SK-N-SH (cell line): ENCODE measurements around the gene SLC36A4.
"Not testable (repeated sequence)": the region's sequence is repeated elsewhere in the genome, so short reads cannot be mapped to it uniquely, and the experiment has no call there.

Experiments used
- CTCF ChIP-seq: fragments of 200-600 bp; sonication (generic); IDR thresholded peaks from 2 replicates; pipeline ENCODE4 v1.6.1; 2017; ENCODE audit warnings: antibody characterized with exemption, mild to moderate bottlenecking, moderate library complexity
- ELF1 ChIP-seq: IDR thresholded peaks from 2 replicates; pipeline ENCODE4 v1.4.0; 2012
- EP300 ChIP-seq, 2 experiments: IDR thresholded peaks; 2 replicates each; pipeline versions ENCODE4 v1.4.0 to v1.6.1; 2012; ENCODE audit warnings: borderline replicate concordance in 1 of 2, low read depth in 1 of 2, low read length in 1 of 2
- GABPA ChIP-seq: IDR thresholded peaks from 2 replicates; pipeline ENCODE4 v1.4.0; 2012; ENCODE audit warnings: low read depth, mild to moderate bottlenecking
- MAX ChIP-seq: IDR thresholded peaks from 2 replicates; pipeline ENCODE4 v1.4.0; 2012; ENCODE audit warnings: low read depth
- NRF1 ChIP-seq: IDR thresholded peaks from 2 replicates; pipeline ENCODE4 v1.6.1; 2012; ENCODE audit warnings: low read depth, mild to moderate bottlenecking, low read length
- POLR2AphosphoS5 ChIP-seq: IDR thresholded peaks from 2 replicates; pipeline ENCODE4 v1.6.1; 2012; ENCODE audit warnings: low read depth, low read length
- RAD21 ChIP-seq: IDR thresholded peaks from 2 replicates; pipeline ENCODE4 v1.6.1; 2012; ENCODE audit warnings: mild to moderate bottlenecking, low read length
- SIN3A ChIP-seq: IDR thresholded peaks from 2 replicates; pipeline ENCODE4 v1.6.1; 2012; ENCODE audit warnings: low read depth, mild to moderate bottlenecking, low read length, moderate library complexity, borderline replicate concordance
- TAF1 ChIP-seq: IDR thresholded peaks from 2 replicates; pipeline ENCODE4 v1.6.1; 2012; ENCODE audit warnings: low read depth, mild to moderate bottlenecking, low read length, moderate library complexity, borderline replicate concordance
- TEAD4 ChIP-seq: IDR thresholded peaks from 2 replicates; pipeline ENCODE4 v1.4.0; 2012; ENCODE audit warnings: mild to moderate bottlenecking, borderline replicate concordance; ENCODE audit not compliant: insufficient read depth
- USF1 ChIP-seq: IDR thresholded peaks from 2 replicates; pipeline ENCODE4 v1.4.0; 2012; ENCODE audit warnings: low read depth, borderline replicate concordance

GRCh38 chr11:93177891-93178290 lies 19.9 kb downstream of the SLC36A4 start:
- TF ChIP-seq TAF1; TEAD4; CTCF; ELF1; GABPA; NRF1; POLR2AphosphoS5; SIN3A; RAD21; MAX; USF1; EP300 (IDR thresholded peaks at IDR 0.05; ENCODE audit: borderline replicate concordance in 1 of 2, low read depth in 1 of 2, low read length in 1 of 2): not testable (repeated sequence)
